Activated CD4-positive, alpha-beta T cell treated with anti-CD3 and anti-CD28 coated beads for 36 hours (primary cell): ENCODE results near the gene TBC1D8. TPM values are rescaled to one million over a fixed set of nuclear protein-coding genes. Genes with fewer than 3 reads are reported as not detected.

Source experiments
- ATAC-seq: fragments of 200-7000 bp; cut with Tn5 transposase; one replicate; pipeline ENCODE4 v1.10.0; 2021; ENCODE audit warnings: mild to moderate bottlenecking, moderate library complexity
- CTCF ChIA-PET: fragments of 350-600 bp; sonication (Branson Sonifier 250); formaldehyde crosslinking; loops from one replicate; lab custom pipeline; 2021; ENCODE audit warnings: antibody characterized with exemption; lab: Charles Lee
- POLR2A ChIA-PET: fragments of 350-600 bp; sonication (Branson Sonifier 250); formaldehyde crosslinking; loops from one replicate; lab custom pipeline; 2021; ENCODE audit warnings: antibody characterized with exemption, inconsistent platforms; lab: Charles Lee
- DNase-seq: peaks from one replicate; pipeline ENCODE4 v3.0.0-alpha.2; 2020
- H3K27ac Mint-ChIP-seq: one replicate; pipeline ENCODE4 v1.8.0; 2021; ENCODE audit warnings: mixed read lengths
- H3K27me3 Mint-ChIP-seq: one replicate; pipeline ENCODE4 v1.8.0; 2021; ENCODE audit warnings: mixed read lengths
- H3K36me3 Mint-ChIP-seq: one replicate; pipeline ENCODE4 v1.8.0; 2021; ENCODE audit warnings: low read depth, mixed read lengths
- H3K4me1 Mint-ChIP-seq: one replicate; pipeline ENCODE4 v1.8.0; 2021; ENCODE audit warnings: mixed read lengths
- H3K4me3 Mint-ChIP-seq: one replicate; pipeline ENCODE4 v1.8.0; 2021; ENCODE audit warnings: mild to moderate bottlenecking, moderate library complexity, mixed read lengths
- H3K9me3 Mint-ChIP-seq: one replicate; pipeline ENCODE4 v1.8.0; 2021; ENCODE audit warnings: low read depth, mixed read lengths
- intact Hi-C, 2 experiments: fragments of 100-400 bp; cut with DNase I in 1 of 2; cut with micrococcal nuclease in 1 of 2; formaldehyde crosslinking; loops; one replicate each; pipeline versions ENCODE4 v1.14.2 to v1.15.1; 2022 to 2024; cut with DNase I, micrococcal nuclease
- total RNA-seq, 2 experiments: library from RNA; stranded (reverse); gene quantifications; one replicate each; pipeline ENCODE4 v1.2.3, GENCODE V29; 2021

Gene TBC1D8
- total RNA-seq, 2 experiments from 2014 or later = 3.3 to 3.4 TPM

DNA sequence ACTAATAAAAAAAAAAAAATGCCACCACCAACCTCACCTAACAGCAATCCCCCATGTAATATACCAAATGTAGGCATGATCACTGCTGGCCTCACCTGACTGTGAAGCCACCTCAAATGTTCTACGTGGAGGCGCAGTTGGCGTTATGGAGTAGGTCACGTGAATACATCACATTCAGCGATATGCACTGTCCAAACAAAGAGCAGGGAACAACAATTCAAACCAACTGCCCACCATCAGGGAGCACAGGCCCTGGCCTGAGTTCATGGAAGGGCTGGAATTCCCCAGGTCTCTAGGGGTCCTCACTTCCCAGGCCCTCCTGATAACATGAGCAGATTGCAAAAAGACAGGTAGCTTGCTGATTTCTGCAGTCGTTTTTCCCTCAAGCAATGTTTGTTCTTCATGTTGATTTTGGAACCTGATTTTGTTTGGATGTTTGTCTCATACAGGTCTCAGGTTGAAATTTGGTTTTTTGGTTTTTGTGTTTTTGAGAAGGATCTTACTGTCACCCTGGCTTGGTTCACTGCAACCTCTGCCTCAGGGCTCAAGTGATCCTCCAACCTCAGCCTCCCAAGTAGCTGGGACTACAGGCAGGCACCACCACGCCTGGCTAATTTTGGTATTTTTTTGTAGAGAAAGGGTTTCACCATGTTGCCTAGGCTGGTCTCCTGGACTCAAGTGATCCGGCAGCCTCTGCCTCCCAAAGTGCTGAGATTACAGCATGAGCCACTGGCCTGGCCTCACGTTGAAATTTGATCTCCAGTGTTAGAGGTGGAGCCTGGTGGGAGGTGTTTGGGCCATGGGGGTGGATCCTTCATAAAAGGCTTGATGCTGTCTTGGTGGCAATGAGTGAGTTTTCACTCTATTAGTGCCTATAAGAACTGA, 15.5 kb downstream of the TBC1D8 start:
- Mint-ChIP-seq H3K9me3 (no peaks in the 10 kb centered on the region), H3K27ac (no peak overlapping the region), H3K4me3 (no peak overlapping the region), H3K36me3 (no peaks in the 10 kb centered on the region), H3K27me3 (no peaks in the 10 kb centered on the region), H3K4me1 (no peaks in the 10 kb centered on the region)
- CTCF ChIA-PET = interaction anchor here (0.5 kb wide), 1 partner anchor 593 kb away, joined by 3 read pairs; no protein-coding TSS in a partner anchor
- POLR2A ChIA-PET = no interaction called here
- no peak for ATAC-seq
- intact Hi-C loops = no loop called here
- no peak for DNase-seq

DNA sequence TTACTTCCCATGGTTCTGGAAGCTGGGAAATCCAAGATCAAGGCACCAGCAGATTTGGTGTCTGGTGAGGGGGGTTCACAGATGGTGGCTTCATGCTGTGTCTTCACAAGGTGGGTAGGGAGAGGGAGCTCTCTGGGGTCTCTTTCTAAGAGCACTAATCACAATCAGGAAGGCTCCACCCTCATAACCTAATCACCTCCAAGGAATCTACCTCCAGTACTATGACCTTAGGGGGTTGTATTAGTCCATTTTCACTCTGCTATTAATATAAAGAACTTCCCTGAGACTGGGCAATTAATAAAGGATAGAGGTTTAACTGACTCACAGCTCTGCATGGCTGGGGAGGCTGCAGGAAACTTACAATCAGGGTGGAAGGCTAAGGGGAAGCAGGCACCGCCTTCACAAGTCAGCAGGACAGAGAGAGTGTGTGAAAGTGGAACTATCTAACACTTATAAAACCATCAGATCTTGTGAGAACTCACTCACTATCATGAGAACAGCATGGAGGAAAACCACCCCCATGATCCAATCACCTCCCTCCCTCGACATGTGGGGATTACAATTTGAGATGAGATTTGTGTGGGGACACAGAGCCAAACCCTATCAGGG, 17.6 kb downstream of the TBC1D8 start:
- H3K36me3 Mint-ChIP-seq = no peaks in the 10 kb centered on the region
- no peaks in the 10 kb centered on the region for H3K27me3 Mint-ChIP-seq
- intact Hi-C loops = no loop called here
- no peak for ATAC-seq
- DNase-seq = no peak
- no peaks in the 10 kb centered on the region for H3K9me3 Mint-ChIP-seq
- ChIA-PET POLR2A (no interaction called here), CTCF (no interaction called here)
- H3K4me3 Mint-ChIP-seq = no peak overlapping the region
- H3K4me1 Mint-ChIP-seq = no peaks in the 10 kb centered on the region
- H3K27ac Mint-ChIP-seq = no peak overlapping the region

DNA sequence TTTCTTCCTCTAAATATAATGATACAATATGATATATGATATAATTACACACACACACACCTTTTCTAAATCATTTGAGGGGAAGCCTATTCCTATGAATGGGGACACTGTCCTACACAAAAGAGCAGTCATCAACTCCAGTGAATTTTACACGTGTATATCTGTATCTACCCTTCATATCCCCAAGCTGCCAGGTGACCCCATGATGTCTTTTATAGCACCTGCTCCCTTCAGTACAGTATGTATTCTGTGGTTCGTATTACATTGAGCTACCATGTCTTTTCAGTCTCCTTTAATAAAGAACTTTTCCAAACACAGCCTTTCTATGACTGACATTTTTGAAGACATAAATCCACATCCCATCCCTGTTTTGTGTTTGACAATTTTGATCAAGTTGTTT, 19.0 kb downstream of the TBC1D8 start:
- Mint-ChIP-seq H3K27ac (no peak overlapping the region), H3K4me3 (no peak overlapping the region), H3K27me3 (no peaks in the 10 kb centered on the region), H3K4me1 (no peaks in the 10 kb centered on the region), H3K36me3 (no peaks in the 10 kb centered on the region), H3K9me3 (no peaks in the 10 kb centered on the region)
- DNase-seq = no peak
- ATAC-seq = no peak
- CTCF ChIA-PET = interaction anchor here (0.9 kb wide), 1 partner anchor 18 kb away, joined by 4 read pairs; no protein-coding TSS in a partner anchor
- POLR2A ChIA-PET = no interaction called here
- intact Hi-C loops = no loop called here

DNA sequence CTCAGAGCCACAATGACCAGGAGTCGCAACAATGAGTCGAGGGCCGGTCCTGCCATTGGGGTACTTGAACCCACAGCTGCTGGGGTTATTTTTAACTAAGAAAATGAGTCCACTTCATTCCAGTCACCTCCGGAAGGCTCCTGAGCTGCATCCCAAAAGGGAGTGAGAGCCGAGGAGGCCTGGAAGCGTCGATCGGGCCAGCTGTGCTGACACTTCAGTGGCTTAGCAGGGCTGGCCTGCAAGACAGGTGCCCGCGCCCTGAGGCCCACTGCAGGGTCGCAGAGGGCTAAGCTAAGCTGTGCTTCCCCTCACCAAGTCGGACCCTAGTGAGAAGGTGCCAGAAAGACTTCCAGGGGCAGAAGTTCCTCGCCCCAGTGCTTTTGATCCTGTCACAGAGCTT, 21.1 kb downstream of the TBC1D8 start:
- CTCF ChIA-PET = interaction anchor here (0.6 to 1.0 kb wide), 2 partner anchors 11 to 78 kb away, joined by 3 to 4 read pairs; no protein-coding TSS in a partner anchor
- Mint-ChIP-seq H3K4me1 (peaks cover 9% of the 10 kb centered on the region), H3K4me3 (no peak overlapping the region), H3K27me3 (no peaks in the 10 kb centered on the region), H3K36me3 (no peaks in the 10 kb centered on the region), H3K27ac (no peak overlapping the region), H3K9me3 (no peaks in the 10 kb centered on the region)
- ATAC-seq = no peak
- intact Hi-C loops = no loop called here
- no peak for DNase-seq
- POLR2A ChIA-PET = no interaction called here

DNA sequence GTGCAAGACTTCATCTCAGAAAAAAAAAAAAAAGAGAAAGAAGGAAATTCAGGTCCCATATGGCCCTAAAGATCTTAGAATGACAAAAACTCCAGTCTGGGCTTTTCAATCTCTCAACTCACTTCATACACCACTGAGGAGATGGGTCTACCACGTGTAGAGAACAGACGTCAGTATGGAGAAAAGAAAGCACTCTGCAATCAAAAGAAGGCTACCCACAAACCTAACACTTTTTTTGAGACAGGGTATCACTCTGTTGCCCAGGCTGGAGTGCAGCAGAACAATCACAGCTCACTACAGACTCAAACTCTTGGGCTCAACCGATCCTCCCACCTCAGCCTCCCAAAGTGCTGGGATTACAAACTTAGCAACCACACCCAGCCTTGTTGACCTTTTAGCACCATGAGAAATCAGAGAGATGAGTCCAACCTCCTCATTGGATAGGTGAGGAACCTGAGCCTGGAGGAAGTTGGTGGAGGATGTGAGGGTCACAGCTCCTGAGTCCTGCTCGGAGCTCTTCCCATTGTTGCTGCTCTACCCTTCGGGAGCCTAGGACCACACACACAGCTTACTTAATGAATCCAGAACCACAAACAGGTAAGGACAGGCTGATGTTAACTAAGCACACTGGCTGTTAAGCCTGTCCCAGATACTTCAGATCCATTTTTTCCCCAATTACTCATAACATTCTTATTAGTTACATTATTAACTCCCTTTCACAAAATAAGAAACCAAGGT, 23.7 kb downstream of the TBC1D8 start:
- no peak for DNase-seq
- POLR2A ChIA-PET = no interaction called here
- Mint-ChIP-seq H3K27ac (no peak overlapping the region), H3K4me3 (no peak overlapping the region), H3K9me3 (no peaks in the 10 kb centered on the region), H3K27me3 (no peaks in the 10 kb centered on the region), H3K36me3 (no peaks in the 10 kb centered on the region), H3K4me1 (peaks cover 15% of the 10 kb centered on the region)
- intact Hi-C loops = no loop called here
- no peak for ATAC-seq
- CTCF ChIA-PET = interaction anchor here (0.5 kb wide), 1 partner anchor 1315 kb away, joined by 4 read pairs; no protein-coding TSS in a partner anchor

DNA sequence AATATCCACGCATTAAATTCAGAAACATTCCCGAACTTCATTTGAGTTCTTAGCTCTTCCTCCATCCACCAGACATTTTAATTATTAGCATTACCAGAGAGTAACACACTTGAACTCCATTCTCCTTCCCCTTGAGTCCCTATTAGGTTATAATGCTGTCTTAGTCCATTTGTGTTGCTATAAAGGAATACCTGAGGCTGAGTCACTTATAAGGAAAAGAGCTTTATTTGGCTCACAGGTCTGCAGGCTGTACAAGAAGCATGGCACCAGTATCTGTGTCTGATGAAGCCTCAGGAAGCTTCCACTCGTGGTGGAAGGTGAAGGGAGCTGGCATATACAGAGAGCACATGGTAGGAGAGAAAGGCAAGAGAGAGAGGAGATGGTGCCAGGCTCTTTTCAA, 25.4 kb downstream of the TBC1D8 start:
- Mint-ChIP-seq H3K27ac (no peak overlapping the region), H3K4me3 (no peak overlapping the region), H3K4me1 (peaks cover 15% of the 10 kb centered on the region), H3K27me3 (no peaks in the 10 kb centered on the region), H3K9me3 (no peaks in the 10 kb centered on the region), H3K36me3 (no peaks in the 10 kb centered on the region)
- ChIA-PET CTCF (no interaction called here), POLR2A (no interaction called here)
- intact Hi-C loops = no loop called here
- DNase-seq (no peak), ATAC-seq (no peak)

DNA sequence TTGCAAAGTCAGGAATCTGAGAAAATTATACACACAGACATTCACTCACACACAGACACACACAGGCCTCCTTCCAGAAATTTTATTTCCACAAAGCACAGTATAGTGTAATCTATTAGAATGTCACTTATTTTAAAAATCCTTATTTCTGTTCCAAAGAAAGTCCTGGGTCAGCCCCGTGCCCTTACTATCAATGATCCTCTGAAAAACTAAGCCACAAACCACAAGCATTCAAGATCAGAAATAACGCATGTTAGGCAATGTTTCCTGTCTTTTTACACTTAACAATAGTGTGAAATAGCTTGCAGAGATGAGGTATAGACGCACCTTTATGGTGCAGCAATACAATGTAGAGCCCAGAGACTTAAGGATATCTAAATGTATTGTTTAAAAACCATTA, 25.8 kb downstream of the TBC1D8 start:
- ChIA-PET CTCF (no interaction called here), POLR2A (no interaction called here)
- Mint-ChIP-seq H3K36me3 (no peaks in the 10 kb centered on the region), H3K27ac (no peak overlapping the region), H3K9me3 (no peaks in the 10 kb centered on the region), H3K4me3 (no peak overlapping the region), H3K27me3 (no peaks in the 10 kb centered on the region), H3K4me1 (peaks cover 15% of the 10 kb centered on the region)
- intact Hi-C loops = no loop called here
- DNase-seq = no peak
- ATAC-seq = no peak

DNA sequence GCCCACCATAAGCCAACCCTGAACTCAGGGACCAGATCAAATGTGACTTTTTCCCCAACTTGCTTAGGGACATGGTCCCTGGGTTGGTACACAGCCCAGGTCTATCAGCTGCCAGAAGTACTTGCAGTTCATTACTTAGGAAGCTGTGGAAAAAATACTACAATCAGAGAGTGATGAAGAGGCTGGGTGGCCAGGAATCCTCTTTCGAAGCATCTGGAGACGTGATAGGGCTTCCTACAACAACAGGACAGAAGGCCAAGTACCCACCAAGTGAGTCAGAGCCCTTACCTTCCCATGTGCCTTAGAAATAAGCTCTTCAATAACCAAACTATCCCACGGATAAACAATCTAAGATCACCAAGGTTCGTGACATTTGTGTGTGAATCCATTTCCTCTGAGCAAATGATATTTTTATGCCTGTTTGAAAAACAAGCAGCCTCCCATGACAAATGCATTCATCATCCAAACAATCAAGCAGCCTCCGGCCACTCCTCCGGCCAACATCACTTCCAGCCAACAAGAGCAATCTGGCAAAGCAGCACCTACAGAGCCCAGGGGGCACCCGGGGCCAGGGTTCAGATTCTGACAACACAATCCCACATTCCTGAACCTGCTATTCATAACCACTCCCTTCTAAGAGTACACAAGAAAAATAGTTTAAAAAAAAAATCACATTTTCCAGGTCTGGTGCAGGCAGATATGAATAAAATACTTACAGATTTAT, 26.4 kb downstream of the TBC1D8 start:
- ATAC-seq (no peak), DNase-seq (no peak)
- H3K27me3 Mint-ChIP-seq = no peaks in the 10 kb centered on the region
- peaks cover 15% of the 10 kb centered on the region for H3K4me1 Mint-ChIP-seq
- no peak overlapping the region for H3K27ac Mint-ChIP-seq
- ChIA-PET CTCF (no interaction called here), POLR2A (no interaction called here)
- intact Hi-C loops = no loop called here
- no peaks in the 10 kb centered on the region for H3K9me3 Mint-ChIP-seq
- H3K36me3 Mint-ChIP-seq = no peaks in the 10 kb centered on the region
- H3K4me3 Mint-ChIP-seq = no peak overlapping the region

DNA sequence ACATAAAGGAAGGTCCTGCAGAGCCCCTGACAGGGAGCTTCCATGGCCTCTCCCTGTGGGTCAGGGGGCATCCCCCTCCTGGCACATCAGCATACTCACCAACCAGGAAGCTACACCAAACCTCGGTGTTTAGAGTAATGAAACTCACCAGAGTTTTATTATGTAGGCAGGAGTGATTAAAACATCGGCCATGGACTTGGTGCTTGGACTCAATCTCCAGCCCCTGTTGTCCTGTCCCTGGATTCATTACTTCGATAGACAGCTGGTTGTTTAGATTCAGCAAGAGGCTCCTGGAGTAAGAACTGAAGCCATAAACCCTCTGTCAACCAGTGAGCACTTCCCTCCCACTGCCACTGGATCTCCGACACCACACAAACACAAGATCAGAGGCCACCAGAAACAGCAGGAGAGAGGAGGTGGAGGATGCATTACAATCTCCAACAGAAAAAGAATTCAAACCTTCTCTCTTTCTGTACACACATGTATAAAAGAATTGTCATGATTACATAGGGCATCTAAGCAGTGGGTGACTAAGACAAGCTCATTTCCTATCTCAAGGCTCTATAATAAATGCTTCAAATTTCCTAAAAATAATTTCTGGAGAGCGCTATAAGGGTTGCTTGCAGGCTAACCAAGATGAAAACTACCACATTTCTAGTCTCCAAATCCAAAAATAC, 27.2 kb downstream of the TBC1D8 start:
- H3K4me3 Mint-ChIP-seq = no peak overlapping the region

DNA sequence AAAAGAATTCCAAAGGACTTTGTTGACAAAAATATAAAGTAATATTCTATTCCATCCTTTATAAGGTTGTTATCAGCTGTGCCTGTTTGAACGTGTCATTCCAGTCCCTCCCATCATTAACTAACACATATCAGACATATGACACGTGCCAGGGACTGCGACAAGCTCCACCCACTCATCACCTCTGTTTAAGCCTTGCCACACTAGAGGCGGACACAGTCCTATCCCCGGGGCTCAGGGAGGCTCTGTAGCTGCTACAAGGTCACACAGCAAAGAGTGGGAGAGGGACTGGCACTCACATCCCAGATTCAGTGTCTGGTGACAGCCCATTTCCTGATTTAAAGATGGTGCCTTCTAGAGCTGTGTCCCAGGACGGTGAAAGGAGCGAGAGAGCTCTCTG, 30.0 kb downstream of the TBC1D8 start:
- peaks cover 15% of the 10 kb centered on the region for H3K4me1 Mint-ChIP-seq
- H3K36me3 Mint-ChIP-seq = no peaks in the 10 kb centered on the region
- ChIA-PET POLR2A (interaction anchor here (0.6 kb wide), 1 partner anchor 35 kb away, joined by 3 read pairs; no protein-coding TSS in a partner anchor), CTCF (interaction anchor here (0.6 kb wide), 1 partner anchor 79 kb away, joined by 3 read pairs; no protein-coding TSS in a partner anchor)
- intact Hi-C loops = no loop called here
- H3K27me3 Mint-ChIP-seq = no peaks in the 10 kb centered on the region
- H3K4me3 Mint-ChIP-seq = no peak overlapping the region
- no peak for ATAC-seq
- DNase-seq = no peak
- no peak overlapping the region for H3K27ac Mint-ChIP-seq
- H3K9me3 Mint-ChIP-seq = no peaks in the 10 kb centered on the region

More for the DNA sequence above, 27.2 kb downstream of the TBC1D8 start:
- Mint-ChIP-seq H3K36me3 (no peaks in the 10 kb centered on the region), H3K4me1 (peaks cover 15% of the 10 kb centered on the region), H3K27me3 (no peaks in the 10 kb centered on the region), H3K9me3 (no peaks in the 10 kb centered on the region), H3K27ac (no peak overlapping the region)
- ATAC-seq (no peak), DNase-seq (no peak)
- ChIA-PET CTCF (interaction anchor here (1.0 to 1.1 kb wide), 2 partner anchors 17 to 37 kb away, joined by 4 read pairs; no protein-coding TSS in a partner anchor), POLR2A (no interaction called here)
- intact Hi-C loops = no loop called here
